HG03558 (cell line): ENCODE data around the gene FLRT3.

Source experiments
- ATAC-seq: cut with Tn5 transposase; IDR thresholded peaks from one replicate; pipeline ENCODE4 v1.9.1; 2021; ENCODE audit warnings: moderate number of reproducible peaks; ENCODE audit not compliant: unreplicated experiment; ENCODE audit errors: extremely low read depth

The FLRT3 gene

DNA sequence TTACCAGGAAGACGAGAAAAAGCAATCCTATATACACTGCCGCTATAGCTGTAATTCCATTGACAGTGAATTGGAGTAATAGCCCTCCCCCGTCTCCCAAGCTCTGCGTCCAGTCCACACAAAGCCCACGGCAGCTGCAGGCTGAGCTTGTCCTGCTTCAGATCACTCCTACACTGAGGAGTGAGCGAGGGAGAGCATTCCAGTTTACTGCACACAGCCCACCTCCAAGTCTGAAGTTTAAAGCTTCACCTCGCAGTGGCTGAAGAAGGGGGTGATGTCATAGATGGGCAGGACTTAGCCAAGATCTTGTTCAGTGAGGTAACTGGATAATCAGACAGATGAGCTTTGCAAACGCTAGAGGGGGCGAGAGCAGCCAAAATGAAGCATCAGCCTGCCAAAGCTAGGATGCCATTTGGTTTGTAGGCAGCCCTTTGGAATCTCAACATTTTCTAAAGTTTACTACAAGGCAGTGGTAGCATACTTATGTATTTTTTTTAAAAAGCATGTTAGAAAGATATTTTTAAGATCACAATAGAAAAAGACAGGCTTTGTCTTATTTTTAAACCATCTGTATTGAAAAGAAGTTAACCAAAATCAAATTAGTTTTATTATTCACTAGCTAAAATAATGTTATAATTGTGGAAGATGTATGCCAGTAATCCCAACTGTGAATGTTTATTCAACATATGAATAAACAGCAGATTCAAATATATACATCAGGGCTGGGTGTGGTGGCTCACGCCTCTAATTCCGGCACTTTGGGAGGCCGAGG is at the start of gene FLRT3:
Gene FLRT3, minus strand, starts transcription at position 213 of the 772 bp plus-strand sequence. CDS start 10,106 bp downstream, outside the sequence.
- peak; percentile 96 for ATAC-seq

- ATAC-seq, result no peak
Measured at GRCh38 chr20:14386726-14387125, 49.3 kb upstream of the FLRT3 start.

DNA sequence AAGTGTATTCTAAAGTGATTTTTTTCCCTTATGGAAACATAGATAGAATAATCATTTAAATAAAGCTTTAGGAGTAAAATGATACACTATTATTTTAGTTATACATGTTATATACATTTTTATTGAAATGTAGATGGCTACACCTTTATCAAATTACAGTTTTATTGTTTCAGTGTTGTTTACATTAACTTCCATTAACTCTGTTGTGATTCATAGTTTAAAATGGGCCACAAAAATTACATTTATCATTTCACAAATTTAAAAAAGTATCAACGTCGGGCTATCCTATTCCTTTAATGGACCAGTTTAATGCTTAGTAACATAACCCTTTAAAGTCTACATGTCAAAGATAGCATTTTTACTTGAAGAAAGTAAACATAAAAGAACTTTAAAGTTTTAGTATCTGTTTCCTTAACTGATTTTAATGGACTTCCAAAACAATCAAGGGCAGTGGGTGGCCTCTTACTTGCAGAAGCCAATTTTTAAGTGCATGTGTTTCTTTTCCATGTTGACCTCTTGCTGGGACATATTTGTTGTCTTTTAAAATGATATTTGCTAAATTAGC is 47.8 kb upstream of the FLRT3 start:
- no peak for ATAC-seq

- ATAC-seq, result no peak
Measured at GRCh38 chr20:14384416-14385175, 47.2 kb upstream of the FLRT3 start.

GRCh38 chr20:14383335-14383734 is 45.9 kb upstream of the FLRT3 start:
- no peak for ATAC-seq

GRCh38 chr20:14378326-14378725 is 40.9 kb upstream of the FLRT3 start:
- no peak for ATAC-seq

DNA sequence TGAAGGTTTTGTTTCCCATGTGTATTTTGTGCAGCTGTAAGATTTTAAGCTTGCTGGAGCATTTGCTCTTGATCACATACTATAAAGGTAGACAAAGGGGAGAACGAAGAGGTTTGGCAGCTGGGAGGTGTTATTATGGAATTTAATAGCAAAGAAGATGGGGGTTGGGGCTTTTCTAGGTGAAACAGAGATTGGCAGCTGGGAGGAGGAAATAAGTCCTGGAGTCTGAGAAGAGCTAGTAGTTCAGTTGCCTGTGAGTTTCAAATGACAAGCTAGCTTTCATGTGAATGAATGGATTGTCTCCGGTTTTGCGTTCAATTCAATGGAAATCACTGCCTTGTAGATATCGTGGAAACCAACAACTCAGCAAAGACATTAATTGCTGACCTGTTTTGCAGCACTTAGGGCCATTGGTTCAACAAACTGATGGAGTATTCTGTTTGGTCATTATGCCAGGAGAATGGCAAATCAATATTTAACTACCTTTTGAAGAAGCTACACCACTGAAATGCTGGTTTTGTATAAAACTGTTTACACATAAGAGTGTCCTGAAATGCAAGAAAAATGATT is 38.1 kb upstream of the FLRT3 start:
- no peak for ATAC-seq

DNA sequence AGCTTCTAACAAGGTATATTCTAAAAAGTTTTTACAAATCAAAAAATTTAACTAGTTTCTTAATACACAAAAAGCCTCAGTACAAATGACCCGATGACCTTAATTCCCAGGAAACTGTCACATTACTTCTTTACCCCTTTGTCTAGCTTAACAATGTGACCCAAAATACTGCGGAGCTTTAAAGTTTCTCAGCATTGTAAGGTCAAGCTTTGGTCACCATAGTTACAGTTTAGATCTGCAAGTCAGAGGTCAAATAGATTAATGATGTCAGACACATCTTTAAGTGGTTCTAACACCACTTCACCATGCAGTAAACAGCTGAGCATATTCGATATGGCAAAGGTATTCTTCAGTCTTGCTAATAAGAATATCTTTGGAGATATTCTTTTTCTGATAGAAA is 36.8 kb upstream of the FLRT3 start:
- no peak for ATAC-seq

DNA sequence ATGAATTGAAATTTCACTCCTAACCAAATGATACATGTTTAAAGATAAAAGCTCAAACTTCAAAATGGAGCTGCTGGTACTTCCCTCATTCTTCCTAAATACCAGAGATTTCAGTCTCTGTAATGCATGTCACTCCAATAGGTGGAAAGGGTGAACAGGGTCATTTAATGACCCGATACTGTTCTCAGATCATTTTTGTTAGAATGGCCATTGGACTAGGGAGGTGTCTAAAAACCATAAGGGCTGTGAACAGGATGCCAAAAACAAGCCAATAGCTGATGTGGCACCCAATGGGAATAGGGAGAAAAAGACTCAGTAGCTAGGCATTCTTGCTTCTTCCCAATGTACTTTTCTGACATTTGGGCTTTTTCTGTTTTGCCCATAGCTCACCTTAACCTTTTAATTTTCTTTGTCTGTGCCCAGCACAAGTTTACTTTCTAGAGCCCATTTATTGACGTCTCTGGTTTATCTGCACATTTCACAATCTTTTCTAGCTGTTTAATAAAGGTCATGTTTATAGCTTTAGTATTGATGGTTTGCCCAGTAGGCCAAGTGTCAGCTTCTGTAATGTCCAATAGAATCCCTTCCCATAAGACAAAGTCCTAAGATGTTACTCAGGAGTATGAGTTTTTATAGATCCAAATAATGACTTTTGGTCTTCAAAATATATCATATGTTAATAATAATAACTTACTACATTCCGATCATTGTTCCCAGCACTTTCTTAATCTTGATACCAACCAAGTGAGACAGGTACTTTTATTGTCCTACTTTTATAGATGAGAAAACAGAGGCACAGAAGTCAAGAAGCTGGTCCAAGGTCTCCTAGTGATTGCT is 24.3 kb upstream of the FLRT3 start:
- no peak for ATAC-seq

GRCh38 chr20:14360416-14360815 is 23.0 kb upstream of the FLRT3 start:
- ATAC-seq, result no peak

GRCh38 chr20:14355791-14356190 is 18.4 kb upstream of the FLRT3 start:
- ATAC-seq, result no peak

DNA sequence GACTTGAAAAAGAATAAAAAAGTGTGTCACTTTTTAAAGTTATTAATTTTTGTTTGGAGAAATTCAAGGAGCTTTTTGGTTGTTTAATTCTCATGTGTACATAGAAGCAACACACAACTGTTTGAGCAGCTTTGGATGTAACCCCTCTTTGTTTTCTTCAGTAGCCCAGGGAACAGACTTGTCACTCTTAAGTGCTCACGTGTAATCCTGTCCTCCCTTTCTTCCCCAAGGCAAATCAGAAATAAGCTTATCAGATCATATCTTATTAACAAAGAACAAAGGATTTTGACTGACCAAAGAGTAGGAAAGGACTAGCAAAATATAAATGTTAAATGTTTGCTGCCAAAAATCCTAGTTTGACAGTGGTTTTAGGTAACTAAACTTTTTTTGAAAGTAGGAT is 7.3 kb upstream of the FLRT3 start:
- no peak for ATAC-seq

DNA sequence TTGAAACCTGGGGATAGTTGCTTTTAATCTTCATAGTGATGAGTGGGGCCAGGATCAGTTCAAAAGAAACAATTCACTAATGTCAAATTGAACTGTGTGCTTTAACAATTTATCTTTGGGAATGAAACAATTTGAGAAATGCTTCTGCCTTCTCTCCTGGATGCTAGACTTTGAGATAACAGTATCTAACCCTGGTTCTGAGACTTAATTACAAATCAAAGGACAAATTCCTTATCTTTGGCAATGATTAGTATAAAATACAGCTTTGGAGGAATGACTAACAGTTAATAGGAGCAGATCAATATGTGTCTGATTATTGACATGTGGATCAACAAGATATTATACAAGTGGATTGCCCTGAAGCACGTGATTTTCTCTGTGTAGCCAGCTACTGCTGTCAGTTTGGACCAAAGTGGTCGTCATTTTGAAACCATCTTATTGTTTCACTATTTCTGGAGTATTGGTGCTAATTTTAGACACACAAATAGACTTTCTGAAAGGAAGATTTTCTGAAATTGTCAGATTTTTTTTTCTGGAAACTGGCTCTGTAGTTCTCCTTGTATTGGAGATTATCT is 6.2 kb upstream of the FLRT3 start:
- no peak for ATAC-seq

- no peak for ATAC-seq
Measured at GRCh38 chr20:14342918-14343317, 5.5 kb upstream of the FLRT3 start.

GRCh38 chr20:14341801-14342200 is 4.4 kb upstream of the FLRT3 start:
- no peak for ATAC-seq

DNA sequence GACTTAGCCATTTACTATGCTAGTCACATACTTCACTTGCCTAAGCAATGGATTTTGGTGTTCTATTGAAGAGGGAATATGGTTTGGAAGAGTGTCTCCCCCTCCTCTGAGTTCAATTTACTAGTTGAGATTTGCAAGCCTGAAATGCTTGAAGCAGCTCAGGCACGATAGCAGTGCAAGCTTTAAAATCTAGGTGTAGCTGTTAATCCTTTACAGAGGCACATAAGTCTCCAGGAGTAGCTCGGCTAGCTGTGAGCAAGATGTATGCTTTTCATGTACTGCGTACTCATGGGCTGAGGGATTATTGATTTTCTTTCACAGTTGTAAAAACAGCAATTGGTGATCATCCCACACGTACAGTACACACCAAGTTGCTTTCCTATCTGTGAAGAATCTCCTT is 726 bp downstream of the FLRT3 start:
- no peak for ATAC-seq

- ATAC-seq, result no peak
Measured at GRCh38 chr20:14335052-14335451, 2.4 kb downstream of the FLRT3 start.

DNA sequence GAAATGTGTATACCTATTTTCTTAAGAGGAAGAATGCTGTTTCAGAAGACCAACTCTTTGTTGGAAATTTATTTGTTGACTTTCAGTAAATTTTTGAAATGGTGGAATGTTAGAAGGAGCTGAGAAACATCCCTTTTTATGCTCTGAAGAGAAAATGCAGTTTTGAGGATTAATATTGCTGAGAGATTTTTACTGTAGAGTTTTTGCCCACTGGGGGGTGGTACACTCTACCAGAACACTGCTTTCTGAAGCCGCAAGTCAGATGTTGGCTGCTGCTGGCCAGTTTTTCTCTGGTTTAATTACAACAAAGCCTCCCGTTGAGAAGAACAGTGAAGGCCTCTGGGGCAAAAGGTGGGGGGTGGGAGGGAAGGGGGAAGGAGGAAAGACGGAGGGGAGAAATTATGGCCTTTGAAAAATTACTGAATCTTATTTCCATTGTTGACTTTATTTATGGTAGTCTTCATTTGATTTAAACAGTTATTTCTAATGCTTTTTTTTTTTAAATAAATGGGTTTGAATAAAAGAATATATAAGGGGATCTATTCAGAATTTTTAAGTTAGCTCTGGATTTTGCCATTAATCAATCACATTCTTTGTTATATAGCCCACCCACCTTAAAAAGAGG is 3.0 kb downstream of the FLRT3 start:
- ATAC-seq, result no peak

DNA sequence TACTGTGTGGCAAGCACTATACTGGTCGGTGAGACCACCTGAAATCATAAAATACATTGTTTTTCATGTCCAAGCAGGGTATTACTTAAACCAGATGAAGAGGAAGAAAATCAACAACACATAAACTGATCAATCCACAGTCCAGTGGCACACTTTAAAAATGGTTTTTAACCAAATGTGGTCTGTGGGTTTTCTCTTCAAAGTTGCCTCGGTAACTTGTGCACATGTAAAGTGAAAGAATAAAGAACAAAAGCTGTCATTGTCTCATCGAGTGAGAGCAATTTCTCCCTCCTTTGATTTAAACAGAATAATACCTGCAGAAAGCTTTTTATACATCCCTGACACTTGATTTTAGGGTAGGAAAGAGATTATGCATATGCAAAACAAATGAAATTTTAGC is 3.7 kb downstream of the FLRT3 start:
- no peak for ATAC-seq
